HG03064 (cell line): ENCODE measurements around the gene AMBP.
"Not testable (repeated sequence)": the region's sequence is repeated elsewhere in the genome, so short reads cannot be mapped to it uniquely, and the experiment has no call there.

Experiments used
- ATAC-seq: cut with Tn5 transposase; IDR thresholded peaks from one replicate; pipeline ENCODE4 v1.9.1; 2021; ENCODE audit warnings: low read depth; ENCODE audit not compliant: unreplicated experiment

AMBP gene

DNA sequence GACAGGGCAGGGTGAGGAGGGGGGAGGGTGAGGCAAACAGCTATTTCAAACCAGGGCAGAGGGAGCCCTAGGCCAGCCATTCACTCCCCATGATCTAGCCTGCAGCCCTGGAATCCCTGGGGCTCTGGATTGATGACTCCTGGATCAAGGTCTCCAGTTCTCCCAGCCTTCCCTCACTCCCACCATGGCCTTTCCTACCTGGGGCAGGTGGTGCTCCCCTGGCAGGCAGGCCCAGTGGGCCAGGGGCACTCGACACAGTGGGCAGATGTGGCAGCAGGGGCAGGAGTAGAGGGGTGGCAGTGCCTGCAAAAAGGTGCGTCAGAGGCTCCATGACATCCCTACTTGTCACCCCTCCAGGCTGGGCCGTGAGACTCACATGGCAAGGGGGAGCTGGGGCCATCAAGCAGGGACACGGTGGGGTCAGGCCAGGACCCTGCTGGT is 15.0 kb upstream of the AMBP start:
- no peak for ATAC-seq

DNA sequence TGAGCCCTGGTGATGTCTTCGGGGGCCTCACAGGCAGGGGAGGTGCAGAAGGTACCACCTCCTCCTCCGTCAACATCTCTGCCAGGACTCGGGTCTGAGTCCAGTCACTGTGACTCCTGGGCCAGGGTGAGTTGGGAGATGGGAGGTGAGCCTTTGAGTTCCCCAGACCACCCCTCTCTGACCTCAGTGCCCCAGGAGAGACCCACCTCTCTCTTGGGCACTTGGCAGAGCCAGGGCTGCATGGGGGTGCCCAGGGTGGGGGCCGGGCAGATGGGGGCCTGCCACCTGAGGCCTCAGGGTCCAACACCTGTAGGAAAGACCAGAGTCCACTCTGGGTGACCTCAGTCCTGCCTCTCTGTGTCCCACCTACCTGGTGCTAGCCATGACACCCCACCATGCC is 14.2 kb upstream of the AMBP start:
- ATAC-seq: no peak

DNA sequence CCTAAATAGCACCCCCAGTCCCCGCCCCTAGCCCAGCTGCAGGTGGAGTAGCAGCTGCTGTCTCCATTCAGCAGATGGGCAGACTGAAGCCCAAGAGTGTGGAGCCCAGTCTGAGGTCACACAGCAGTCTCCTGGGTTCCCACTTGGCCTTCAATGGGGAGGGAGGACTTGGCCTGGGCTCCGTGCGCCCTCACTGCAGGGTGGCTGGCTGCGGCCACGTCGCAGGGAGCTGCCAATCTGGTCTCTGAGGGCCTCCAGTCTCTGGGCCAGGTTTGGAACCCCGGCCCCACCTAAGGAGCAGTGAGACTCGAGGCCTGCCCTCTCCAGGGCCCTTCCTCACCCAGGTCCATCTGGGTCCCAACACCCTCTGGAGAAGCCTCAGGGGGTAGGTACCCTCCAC is 13.6 kb upstream of the AMBP start:
- ATAC-seq: no peak

DNA sequence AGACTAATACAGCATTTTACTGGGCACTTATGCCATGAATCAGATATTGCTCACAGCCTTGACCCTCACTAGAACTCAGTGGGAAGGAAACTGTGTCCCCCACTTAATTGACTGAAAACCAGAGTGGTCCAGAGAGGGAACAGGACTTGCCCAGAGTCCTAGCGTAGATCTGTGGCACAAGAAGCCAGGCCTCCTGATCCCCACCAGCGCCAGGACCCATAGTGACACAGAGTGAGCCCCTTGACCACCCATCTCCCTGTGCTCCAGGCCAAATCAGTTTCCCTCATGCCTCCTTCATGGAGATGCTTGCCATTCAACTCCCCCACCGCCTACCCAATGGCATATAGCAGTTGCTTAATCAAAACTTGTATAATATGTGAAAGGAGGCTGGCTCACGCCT is 12.7 kb upstream of the AMBP start:
- no peak for ATAC-seq

DNA sequence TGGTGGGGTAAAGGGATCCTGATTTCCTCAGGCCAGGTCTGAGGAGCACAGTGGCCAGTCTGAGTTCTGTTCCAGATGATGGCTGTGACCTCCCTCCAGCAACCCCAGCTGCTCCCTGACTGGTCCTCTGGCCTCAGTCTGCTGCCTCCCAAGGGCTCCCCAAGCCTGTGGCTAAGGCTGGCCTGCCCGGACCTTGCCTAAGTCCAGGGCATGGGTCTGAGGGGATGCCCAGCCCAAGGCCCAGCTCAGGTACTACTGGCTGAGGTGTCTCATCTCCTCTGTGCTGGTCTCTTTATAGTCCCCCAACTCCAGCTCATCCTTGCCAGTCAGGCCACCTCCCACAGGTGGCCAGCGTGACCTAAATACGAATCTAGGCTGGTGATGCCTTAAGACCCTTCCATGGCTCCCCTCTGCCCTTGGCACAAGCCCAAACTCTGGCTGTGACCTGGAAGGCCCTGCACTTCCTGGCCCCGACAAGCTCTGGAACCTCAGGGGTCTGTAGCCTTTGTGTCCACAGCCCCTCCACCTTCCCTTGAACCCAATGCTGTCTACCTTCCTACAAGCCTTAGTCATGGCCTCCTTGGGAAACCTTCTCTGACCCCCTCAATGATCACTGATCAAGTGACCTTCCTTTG is 11.2 kb upstream of the AMBP start:
- no peak for ATAC-seq

DNA sequence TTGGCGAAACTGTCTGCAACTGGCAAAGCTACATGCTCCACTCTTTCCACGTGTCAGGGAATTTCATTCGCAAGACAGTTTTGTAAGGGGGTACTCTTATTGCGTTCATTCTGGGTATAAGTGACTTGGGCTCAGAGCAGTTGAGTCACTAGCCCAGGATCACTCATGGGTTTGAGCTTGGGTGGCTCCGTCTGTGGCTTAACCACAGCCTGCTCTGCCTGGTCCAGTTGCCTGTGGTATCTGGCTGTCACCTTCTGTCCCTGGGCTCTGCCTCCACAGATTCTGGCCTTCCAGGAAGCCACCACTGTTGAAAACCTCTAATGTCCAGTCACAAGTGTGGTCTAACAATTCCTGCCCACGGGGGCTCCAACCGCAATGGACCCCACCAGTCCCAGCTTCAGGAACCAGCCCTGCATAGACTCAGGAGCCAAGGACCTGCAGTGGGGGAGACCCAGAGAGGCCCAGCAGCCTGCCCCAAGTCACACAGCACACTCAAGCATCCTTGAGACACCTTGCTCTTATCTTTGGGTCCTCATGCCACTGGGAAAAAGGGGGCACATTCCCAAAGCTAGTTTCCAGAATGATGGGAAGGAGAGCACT is 10.6 kb upstream of the AMBP start:
- ATAC-seq: no peak

DNA sequence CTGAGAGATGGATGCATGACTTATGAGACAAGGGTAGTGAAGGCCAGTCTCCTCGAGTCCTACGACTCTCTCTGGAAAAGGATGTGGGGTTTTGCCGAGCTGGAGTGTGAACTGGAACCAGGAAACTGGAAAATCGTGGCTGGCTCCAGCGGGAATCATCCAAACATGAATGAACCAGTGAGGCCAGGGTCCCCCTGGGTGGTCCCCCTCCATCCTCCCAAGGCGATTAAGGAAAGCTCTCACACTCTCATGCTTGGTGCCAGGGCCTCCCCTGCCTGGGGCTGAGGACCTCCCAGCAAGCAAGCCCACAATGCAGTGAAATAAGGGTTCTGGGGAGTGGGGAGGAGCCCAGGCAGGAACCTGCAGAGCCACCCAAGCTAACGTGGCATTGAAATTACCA is 9.6 kb upstream of the AMBP start:
- ATAC-seq: no peak

DNA sequence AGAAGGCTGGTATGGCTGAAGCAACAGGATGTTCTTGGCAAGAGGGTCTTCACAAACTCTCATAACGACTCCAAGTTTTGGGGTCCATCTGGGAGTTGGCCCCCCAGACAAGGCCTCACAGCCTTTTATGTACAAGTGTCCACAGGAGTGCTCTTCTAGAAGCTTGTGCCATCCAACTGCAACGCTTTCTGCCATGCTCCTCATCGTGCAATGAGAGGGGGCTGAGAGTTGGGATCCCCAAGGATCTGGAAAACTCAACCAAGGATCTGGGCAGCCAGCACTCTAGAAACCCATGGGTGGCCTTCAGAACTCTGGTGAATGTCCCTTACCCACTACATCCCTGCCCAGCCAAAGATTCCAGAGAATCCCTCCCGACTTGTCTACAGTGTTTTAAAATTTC is 8.5 kb upstream of the AMBP start:
- ATAC-seq: no peak

DNA sequence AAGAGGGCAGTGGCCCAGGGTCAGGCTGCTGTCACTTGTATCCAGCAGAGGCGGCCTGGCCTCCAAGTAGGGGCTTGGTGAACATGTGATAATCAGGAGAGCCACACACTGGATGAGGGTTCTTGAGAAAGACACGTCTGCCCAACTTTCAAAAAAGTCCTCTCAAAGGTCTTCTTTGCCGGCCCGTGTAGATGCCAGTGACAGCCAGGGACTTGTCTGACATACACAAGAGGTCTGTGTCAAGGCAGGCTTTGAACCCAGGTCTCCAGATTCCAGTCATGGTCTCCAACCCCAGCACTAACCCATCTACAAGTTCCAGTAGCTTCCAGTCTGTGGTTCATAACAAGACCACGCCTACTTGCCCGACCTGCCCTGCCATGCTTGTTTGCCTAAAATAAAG is 7.9 kb upstream of the AMBP start:
- ATAC-seq: no peak

DNA sequence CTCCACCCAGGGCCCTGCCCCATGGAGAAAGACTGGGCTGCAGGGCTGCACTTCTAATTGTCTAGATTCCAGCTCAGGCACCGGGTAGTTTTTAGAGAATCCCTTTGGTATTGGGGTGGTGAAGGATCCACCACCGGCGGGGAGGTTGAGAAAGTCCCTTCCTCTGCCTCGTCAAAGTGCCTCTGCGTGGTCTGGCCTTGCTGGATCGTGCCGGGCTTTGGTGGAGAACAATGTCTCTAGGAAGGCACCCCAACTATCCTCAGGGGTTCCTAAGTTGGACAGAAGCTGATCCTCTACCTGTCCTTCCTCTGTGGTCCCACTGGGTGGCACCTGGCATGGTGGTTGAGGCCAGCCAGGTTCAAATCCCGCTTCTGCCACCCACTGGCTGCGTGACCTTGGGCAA is 7.3 kb upstream of the AMBP start:
- ATAC-seq: no peak

DNA sequence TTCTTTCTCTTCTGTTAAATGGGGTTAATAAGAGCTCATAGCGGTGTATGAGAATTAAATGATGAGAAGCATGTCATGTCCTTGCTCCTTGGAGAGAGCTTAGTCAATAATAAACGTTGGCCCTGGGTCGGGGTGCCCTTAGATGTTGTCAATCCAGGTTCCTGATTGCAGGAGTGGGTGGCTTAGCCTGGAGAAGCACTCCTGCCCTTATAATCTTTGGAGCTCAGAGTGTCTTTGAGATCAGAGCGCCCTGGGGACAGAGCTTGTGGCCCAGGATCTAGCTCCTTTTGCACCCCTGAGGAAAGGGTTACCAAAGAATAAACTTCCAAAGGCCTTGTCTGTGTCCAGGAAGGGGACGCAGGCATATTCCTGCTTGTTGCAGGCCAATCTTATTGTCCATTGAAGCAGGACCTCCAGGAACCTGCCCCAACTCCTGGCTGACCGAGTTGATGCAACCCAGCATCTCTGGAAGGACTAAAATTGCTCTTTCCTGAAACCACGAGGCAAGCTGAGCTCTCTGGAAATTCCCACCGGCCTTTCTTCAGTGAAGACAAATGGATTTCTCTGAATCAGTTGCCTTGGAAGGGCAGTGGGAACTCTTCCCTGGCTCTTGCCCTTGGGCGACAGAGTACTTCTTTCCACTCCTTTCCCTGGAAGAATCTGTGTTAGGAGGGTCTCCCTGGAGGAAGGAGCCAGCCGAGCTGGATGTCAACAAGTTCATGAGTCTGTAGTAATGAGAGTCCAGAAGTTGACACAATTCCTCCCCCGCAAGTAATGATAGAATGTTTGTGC is 6.4 kb upstream of the AMBP start:
- no peak for ATAC-seq

DNA sequence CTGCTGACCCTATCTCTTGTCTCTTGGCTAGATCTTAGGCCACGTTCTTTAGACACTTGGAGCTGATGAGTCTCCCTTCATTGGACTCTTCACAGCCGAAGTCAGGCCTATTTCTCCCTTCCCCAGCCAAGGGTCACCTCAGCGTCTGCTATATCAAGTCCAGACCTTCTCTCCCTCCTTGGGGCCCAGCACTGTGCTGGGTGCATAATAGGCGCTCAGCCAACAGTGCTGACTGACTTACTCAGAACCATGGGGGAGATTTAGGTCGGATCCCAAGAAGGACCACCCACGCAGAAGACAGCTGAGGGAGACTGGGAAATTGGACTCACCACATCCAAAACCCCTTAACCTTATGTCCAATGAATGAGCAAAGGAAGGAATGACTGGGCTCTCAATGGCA is 5.6 kb upstream of the AMBP start:
- no peak for ATAC-seq

DNA sequence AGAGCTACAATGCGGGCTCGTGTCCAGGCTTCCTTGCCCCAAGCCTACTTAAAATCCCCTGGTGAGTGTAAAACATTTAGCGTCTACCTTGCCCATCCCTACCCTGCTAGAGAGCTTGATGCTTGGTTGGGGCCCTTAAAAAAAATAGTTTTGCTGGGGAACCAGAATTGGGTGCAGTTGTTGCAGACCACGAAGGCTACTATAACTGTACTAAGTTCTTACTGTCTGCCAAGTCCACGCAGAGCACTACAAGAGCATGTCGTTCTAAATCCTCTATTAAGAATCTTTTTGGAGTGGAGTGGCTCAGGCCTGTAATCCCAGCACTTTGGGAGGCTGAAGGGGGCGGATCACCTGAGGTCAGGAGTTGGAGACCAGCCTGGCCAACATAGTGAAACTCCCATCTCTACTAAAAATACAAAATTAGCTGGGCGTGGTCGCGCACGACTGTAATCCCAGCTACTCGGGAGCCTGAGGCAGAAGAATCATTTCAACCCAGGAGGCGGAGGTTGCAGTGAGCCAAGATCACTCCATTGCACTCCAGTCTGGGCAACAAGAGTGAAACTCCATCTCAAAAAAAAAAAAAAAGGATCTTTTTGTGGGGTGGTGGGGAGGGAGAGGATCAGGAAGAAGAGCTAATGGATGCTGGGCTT is 4.8 kb upstream of the AMBP start:
- not testable (repeated sequence) for ATAC-seq

DNA sequence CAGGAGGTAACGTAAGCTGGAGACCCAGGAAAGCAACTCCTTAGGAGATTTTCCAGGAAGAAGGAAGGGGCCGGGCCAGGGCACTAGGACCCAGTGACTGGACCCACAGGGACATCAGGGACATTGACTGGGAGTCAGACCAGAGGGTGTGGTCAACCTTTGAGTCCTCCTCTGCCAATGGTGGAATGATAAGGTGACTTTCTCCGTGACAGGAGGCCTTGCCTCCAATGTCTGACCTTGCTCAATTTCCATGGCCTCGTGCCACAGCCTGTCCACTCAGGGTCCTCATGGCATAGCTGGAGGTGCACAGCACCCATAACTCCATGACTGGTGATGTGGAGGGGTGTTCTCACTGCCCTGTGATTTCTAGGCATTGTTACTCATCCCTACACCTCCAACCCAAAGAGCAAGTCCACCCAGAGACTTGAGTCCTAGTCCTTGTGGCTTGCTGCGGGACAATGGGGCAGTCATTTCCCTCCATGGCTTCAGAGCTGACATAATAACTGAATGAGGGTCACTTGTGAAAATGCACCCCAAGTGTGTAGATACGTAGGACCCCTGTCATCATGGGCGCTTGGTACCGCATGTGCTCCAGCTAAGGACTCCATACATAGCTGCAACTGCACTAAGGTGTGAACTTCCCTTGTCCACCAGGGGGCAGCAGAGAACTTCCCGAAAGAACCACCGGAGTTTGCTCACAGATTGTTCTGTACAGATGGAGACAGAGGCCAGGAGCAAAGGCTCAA is 4.1 kb upstream of the AMBP start:
- ATAC-seq: peak; percentile 86

DNA sequence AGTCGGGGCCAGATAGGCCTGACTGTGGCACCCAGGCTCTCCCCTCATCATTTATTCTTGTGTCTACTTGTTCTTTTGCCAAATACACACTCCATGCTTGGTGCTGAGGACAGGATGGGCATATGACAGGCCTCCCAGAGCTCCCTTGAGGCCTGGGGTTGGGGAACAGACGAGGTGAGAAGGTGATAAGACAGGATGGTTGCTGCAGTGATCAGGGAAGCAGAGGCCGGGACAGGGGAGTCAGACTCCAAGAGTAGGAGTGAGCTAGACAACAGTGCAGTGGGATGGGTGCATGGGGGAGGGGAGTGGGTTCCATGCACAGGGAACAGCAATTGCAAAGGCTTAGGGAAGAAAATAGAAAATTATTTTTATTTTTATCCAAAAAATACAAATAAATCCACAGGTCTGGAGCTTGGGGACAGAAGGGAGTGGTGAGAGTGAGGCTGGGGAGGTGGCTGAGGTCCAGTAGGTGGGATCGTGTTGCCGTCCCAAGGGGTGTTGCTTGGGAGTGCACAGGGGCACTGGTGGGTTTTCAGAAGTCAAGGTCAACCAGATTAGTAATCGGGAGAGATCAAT is 3.4 kb upstream of the AMBP start:
- ATAC-seq: no peak

DNA sequence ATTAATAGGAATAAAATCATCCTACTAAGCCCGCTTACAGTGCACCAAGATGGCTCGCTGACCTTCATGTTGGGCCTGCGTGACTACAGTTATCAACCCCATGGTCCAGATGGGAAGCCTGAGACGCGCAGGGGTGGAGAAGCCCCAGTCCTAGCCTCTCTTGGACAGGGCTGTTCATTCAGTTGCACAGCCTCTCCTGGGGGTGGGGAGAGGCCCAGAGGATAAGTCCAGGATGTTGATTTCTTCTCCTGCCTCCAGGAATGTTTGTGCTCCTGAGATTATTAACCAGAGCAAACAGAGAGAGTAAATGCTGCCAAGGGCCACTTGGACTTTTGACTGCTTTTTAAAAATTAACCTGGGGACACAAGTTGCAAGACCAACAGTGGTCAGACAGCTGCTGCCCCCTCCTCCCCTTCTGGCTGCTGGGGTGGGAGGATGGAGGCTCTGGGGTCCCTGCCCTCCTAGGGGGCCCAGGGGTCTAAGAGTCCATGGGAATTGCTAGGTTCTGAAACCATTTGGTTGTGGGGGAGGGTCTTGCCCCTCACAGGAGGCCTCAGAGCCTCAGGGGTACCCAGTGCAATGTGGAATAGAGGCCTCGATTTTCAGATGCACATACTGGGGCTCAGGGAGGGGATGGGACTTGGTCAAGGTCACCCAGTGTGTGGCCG is 2.8 kb upstream of the AMBP start:
- no peak for ATAC-seq

DNA sequence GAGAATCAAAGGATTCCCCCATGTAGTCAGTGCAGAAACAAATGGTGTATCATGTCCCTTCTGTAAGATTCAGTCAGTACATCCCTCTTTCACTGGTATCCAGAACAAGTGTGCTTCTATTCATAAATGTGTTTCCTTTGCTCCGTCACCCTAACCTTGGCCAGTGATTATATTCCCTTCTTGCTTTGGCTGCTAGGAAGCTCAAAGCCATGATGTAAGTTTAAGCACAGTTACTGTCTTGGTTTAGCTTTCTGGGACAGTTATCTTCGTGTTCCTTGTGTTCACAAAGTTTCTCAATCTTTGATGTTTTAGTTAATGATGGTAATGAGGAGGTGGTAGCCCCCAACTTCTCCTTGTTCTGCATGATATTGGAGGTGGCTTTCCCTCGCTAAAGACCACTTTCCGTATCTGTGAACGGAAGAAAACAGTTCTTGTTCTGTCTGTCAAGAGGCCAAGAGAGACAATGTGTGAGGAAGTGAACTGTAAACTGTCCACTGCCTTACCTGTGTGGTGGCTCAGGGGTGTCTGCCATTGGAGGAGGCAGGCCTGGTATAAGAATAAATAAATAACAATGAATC is 2.2 kb upstream of the AMBP start:
- no peak for ATAC-seq

DNA sequence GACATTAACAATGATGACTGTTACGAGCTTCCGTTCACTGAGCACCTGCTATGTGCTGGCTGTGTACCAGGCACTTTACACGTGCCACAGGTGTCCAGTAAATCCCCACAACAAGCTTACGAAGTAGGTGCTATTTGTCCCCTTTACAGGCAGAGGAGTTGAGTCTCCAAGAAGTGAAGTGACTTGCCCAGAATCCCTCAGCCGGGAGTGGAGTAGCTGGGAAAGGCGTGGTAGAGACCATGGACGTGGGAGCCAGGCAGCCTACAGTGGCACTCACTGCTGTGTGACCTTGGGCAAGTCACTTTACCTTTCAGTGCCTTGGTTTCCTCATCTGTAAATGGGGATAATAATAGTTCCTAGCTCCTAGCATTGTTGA is 669 bp upstream of the AMBP start:
- no peak for ATAC-seq

DNA sequence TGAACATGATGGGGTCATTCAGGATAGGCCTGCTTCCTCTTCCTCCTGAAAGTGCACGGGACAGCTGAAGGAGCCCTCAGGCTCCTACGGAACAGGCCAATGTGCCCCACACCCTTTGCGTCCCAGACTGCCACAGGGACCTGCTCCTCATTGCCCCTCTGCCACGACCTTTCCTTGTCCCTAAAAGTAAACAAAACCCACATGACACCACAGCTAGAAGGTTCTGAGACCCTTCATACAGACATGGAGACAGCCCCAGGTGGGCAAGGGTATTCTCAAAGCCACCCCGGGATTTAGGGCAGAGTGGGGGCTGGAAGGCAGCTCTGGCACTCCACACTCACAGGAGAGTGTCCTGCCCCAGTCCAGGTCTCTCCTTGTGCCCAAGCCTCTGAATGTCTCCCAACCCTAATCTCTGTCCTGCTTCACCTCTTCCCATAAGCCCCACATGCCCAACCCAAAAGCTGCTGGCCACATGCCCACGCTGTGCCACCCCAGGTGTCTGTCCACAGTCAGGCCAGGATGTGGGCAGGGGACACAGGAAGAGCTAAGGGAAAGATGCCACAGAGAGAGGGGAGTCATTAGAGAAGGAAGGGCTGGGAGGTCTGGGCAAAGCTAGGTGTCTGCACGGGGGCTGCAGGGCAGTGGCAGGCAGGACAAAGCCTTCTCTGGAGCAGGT is 800 bp downstream of the AMBP start:
- ATAC-seq: no peak
